Measurements from ENCODE around the gene GID8. TPM values are rescaled to one million over a fixed set of nuclear protein-coding genes. Genes with fewer than 3 reads are reported as not detected.
A peak's percentile ranks its signal among the peaks of the same experiment; 100 is the strongest.

The GID8 gene
- total and polyA plus RNA-seq, 4 donors: 11.0 to 35.4 (median 23.7) TPM

DNA sequence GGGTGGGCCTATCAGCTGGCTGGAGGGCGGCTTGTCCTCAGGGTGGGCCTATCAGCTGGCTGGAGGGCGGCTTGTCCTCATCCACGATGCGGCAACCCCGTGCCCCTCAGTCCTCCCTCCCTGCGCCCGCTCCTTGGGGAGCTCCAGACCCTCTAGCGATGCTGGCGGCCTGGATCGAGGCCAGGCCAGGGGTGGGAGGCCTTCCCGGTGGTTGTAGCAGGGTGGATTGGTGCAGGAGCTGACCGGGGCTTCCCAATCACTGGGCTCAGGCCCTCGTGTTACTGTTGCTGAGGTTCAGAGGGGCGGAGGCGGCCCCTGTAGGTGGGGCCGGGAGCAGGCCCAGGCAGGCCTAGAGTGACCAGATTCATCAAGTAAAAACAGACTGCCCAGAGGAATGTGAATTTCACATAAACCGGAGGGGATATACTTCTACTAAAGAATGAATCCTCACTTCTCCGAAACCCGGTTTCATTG is 23.4 kb downstream of the GID8 start:
- ATAC-seq (ENCODE audit: insufficient read depth, low FRiP score) (no peak), DNase-seq (peak in 2 of 3 donors; percentile 43 to 64)
- H3K4me3 ChIP-seq: no peak overlapping the region
- no peak overlapping the region for H3K9ac ChIP-seq (ENCODE audit: insufficient read depth in 1 of 2, low read length in 2 of 2)
- H3K9me3 ChIP-seq (ENCODE audit: control insufficient read depth in 4 of 4, insufficient read depth in 3 of 4, low read length in 3 of 4): no peaks in the 10 kb centered on the region
- WGBS, 2 donors: 81 to 85% methylated on average over 15 to 19 of the region's 19 CpGs
- no peaks in the 10 kb centered on the region for H3K27me3 ChIP-seq (ENCODE audit: control insufficient read depth in 3 of 3, insufficient read depth in 3 of 3, low read length in 2 of 3)
- H3K4me1 ChIP-seq (ENCODE audit: control insufficient read depth in 5 of 5, insufficient read depth in 5 of 5, low read length in 5 of 5): peaks cover 0 to 3% (median 0%) of the 10 kb centered on the region in 5 donors
- no peak overlapping the region for H3K27ac ChIP-seq (ENCODE audit: low read depth in 1 of 2, low read length in 1 of 2)
- H3K36me3 ChIP-seq (ENCODE audit: control insufficient read depth in 4 of 4, insufficient read depth in 4 of 4, low read length in 4 of 4): peaks cover 0 to 6% (median 0%) of the 10 kb centered on the region in 4 donors
- TF ChIP-seq, protein P1, sequence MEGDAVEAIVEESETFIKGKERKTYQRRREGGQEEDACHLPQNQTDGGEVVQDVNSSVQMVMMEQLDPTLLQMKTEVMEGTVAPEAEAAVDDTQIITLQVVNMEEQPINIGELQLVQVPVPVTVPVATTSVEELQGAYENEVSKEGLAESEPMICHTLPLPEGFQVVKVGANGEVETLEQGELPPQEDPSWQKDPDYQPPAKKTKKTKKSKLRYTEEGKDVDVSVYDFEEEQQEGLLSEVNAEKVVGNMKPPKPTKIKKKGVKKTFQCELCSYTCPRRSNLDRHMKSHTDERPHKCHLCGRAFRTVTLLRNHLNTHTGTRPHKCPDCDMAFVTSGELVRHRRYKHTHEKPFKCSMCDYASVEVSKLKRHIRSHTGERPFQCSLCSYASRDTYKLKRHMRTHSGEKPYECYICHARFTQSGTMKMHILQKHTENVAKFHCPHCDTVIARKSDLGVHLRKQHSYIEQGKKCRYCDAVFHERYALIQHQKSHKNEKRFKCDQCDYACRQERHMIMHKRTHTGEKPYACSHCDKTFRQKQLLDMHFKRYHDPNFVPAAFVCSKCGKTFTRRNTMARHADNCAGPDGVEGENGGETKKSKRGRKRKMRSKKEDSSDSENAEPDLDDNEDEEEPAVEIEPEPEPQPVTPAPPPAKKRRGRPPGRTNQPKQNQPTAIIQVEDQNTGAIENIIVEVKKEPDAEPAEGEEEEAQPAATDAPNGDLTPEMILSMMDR (IDR thresholded peaks at IDR 0.05; ENCODE audit: control extremely low read depth, extremely low read depth): no peak

GRCh38 chr20:62961799-62962198 is 23.9 kb downstream of the GID8 start:
- TF ChIP-seq, protein P1 (IDR thresholded peaks at IDR 0.05; ENCODE audit: control extremely low read depth, extremely low read depth): no peak
- H3K9ac ChIP-seq (ENCODE audit: insufficient read depth in 1 of 2, low read length in 2 of 2): no peak overlapping the region
- no peaks in the 10 kb centered on the region for H3K9me3 ChIP-seq (ENCODE audit: control insufficient read depth in 4 of 4, insufficient read depth in 3 of 4, low read length in 3 of 4)
- no peaks in the 10 kb centered on the region for H3K27me3 ChIP-seq (ENCODE audit: control insufficient read depth in 3 of 3, insufficient read depth in 3 of 3, low read length in 2 of 3)
- H3K4me1 ChIP-seq (ENCODE audit: control insufficient read depth in 5 of 5, insufficient read depth in 5 of 5, low read length in 5 of 5): peaks cover 0 to 3% (median 0%) of the 10 kb centered on the region in 5 donors
- ATAC-seq (ENCODE audit: insufficient read depth, low FRiP score) (no peak), DNase-seq (no peak)
- H3K36me3 ChIP-seq (ENCODE audit: control insufficient read depth in 4 of 4, insufficient read depth in 4 of 4, low read length in 4 of 4): peaks cover 0 to 6% (median 0%) of the 10 kb centered on the region in 4 donors
- WGBS, 2 donors: 87 to 95% methylated on average over 8 of the region's 8 CpGs
- no peak overlapping the region for H3K27ac ChIP-seq (ENCODE audit: low read depth in 1 of 2, low read length in 1 of 2)
- H3K4me3 ChIP-seq: no peak overlapping the region

DNA sequence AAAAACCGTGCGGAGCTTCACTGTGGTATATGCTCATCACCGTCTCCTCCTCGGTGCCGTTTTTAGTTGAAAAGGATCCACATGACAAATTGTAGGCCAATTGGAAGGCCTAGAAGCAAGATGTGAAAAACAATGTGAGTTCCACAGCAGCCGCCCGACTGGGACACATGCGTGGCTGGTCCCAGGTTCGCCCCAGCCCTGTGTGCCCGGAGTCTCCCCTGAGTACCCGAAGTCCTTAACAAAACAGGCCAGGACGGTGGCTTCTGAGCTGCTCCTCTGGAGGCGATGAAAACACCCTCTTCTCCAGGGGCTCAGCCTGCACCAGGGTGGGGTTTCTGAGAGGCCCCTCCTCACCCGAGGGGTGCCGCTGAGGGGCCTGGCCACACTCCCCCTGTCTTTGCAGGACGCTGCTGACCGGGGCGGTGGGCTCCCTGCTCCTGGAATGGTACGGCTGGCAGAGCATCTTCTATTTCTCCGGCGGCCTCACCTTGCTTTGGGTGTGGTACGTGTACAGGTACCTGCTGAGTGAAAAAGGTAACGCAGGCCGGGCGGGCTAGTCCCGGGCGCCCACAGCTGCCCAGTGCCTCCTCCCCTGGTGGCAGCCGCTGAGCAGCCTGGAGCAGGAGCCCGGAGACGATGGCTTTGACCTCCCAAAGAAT is 24.4 kb downstream of the GID8 start:
- TF ChIP-seq, protein P1 (IDR thresholded peaks at IDR 0.05; ENCODE audit: control extremely low read depth, extremely low read depth): no peak
- Histone ChIP-seq H3K4me3 (no peak overlapping the region), H3K9me3 (ENCODE audit: control insufficient read depth in 4 of 4, insufficient read depth in 3 of 4, low read length in 3 of 4) (no peaks in the 10 kb centered on the region), H3K36me3 (ENCODE audit: control insufficient read depth in 4 of 4, insufficient read depth in 4 of 4, low read length in 4 of 4) (peaks cover 0 to 5% (median 0%) of the 10 kb centered on the region in 4 donors), H3K9ac (ENCODE audit: insufficient read depth in 1 of 2, low read length in 2 of 2) (no peak overlapping the region), H3K27ac (ENCODE audit: low read depth in 1 of 2, low read length in 1 of 2) (no peak overlapping the region), H3K27me3 (ENCODE audit: control insufficient read depth in 3 of 3, insufficient read depth in 3 of 3, low read length in 2 of 3) (no peaks in the 10 kb centered on the region), H3K4me1 (ENCODE audit: control insufficient read depth in 5 of 5, insufficient read depth in 5 of 5, low read length in 5 of 5) (peaks cover 0 to 3% (median 0%) of the 10 kb centered on the region in 5 donors)
- no peak for ATAC-seq (ENCODE audit: insufficient read depth, low FRiP score)
- DNase-seq: no peak
- whole genome bisulfite sequencing, 2 donors: 95 to 96% methylated on average over 30 of the region's 30 CpGs

Measured in lung (tissue), 12 donors.